Limb (tissue), 2 donors: ENCODE measurements around the gene ITPRID1.
A peak's percentile ranks its signal among the peaks of the same experiment; 100 is the strongest.

ENCODE experiments used
- DNase-seq, 2 donors: peaks; one replicate each; pipeline ENCODE4 v3.0.0-alpha.2; 2016; ENCODE audit errors: extremely low spot score in 2 of 2

Gene ITPRID1

DNA sequence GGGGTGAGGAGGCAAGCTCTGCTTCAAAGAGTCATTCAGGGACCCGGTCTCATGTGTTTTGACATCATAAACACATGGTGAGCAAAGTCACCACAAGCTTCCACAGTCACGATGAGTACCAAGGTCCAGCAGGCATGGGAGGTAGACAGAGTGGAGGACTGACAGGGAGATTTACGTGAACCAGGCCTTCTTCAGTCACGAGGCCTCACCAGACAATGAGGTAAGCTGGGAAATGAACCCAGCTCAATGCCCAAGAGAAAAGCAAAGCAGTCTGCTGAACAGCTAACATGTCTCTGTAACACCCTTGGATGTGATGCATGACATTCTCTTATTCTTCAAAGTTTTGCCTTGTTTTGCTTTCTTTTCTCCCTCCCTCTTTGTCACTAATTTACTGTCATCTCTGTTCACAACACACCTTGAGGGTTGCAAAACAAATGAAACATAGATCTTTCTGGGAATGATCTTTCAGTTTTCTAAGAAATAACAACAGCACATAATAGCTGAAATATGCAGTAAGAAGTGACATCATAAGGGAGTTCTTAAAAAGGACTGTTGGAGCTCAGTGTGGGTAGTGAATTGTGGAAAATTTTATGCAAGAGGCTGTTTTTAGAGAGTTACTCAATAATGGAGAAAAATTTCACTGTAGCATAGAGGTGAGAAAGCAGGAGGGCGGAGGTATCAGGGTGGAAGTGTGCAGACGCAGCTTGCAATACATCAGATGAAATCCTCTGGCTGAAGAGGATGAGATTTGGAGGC, 182.1 kb downstream of the ITPRID1 start:
- DNase-seq: peak in 1 of 2 donors; percentile 24

DNA sequence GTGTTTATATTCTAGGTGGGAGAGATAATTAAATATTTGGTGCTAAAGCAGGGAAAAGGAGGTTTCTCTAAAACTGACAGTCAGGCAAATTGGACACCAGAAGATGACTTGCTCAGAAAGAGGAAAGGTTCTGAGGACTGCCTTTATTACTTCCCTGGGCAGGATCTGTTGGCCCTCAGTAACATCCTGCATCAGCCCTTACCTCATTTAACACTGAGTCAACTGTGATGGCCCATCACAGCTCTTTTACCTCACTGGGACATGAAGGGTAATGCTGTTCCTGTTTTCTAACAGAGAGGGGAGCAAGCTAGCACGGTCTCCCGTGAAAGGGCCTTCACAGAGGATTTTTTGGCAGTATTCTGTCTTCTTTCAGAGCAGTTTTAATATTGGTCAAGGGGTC, 185.2 kb downstream of the ITPRID1 start:
- no peak for DNase-seq

DNA sequence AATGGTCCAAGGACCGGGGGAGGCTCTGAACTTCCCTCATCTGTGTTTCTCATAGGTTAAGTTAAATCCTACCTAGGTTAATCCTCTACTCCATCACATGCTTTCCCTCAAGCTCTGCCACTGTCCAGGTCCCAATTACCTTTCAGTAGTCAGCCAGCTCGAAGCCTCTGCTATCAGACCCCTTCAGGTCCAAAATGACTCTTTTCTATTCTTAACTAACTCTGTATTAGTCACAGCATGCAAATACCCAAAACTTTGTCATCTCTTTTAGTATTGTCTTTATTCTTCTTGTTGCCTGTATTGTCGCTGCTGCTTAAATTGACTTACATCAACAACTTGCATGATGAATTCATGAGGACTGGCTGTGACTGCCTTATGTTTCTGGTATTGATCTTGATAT, 188.5 kb downstream of the ITPRID1 start:
- no peak for DNase-seq

GRCh38 chr7:31705377-31705776, 191.5 kb downstream of the ITPRID1 start:
- no peak for DNase-seq

DNA sequence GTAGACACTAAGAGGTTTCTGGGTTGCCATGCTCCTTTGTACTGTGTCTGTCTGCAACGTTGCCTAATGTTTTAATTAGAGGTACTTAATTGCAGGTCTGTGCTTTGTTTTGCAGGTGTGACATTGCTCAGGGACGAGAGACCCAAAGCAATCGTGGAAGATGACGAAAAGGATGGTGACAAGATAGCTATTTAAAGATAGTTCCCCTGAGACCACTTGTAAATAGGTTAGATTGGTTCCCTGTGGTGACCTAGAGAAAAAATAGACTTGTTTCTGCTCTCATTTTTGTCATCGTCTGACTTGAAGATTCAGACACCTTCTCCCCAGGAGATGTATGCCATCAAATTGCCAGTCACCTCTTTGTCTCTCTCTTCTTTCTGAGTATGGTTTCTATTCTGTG, 193.2 kb downstream of the ITPRID1 start:
- no peak for DNase-seq
